NCI-H1694 treated with DMSO at 0.1 percent for 48 hours (cell line): ENCODE data around the gene C5orf22.
"Not testable (repeated sequence)": the region's sequence is repeated elsewhere in the genome, so short reads cannot be mapped to it uniquely, and the experiment has no call there.

Experiments
- DNase-seq: peaks from one replicate; lab custom pipeline; 2025; lab: John Stamatoyannopoulos, UW

C5orf22 gene

DNA sequence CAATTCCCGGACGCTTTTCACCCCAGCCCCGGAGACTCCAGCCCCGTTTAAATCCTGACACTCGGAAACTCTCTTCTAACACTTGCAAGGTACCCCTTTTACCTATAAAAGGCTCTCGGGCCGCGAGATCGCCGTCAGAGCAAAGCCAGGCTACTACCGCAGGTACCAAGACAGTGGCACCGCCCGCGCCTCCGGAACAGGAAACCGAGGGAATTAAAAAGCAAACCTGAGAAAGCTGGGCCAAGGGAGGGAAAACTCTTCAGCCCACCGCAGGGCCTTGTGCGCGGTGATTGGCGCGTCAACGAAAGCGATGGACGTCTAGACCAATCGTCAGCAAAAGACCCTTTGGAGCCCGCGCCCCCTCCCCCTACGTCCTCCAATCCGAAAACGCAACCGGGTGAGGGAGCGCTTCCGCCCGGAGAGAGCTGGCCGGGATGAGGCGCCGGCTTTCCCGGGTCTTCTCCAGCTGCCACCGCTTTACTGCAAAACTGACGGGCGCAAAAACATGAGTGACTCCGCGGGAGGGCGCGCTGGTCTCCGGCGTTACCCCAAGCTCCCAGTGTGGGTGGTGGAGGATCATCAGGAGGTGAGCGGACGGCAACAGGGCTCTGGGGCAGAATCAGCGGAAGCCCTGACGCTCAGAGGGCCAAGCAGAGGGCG, at the start of gene C5orf22, which contains the start of gene DROSHA:
C5orf22 (plus strand) TSS at position 414 of the 660 bp plus-strand sequence; CDS start at position 506, 92 bp downstream.
DROSHA (minus strand) TSS at position 206 of the 660 bp plus-strand sequence. CDS start 3,034 bp downstream, outside the sequence.
- peak; percentile 98 for DNase-seq

DNA sequence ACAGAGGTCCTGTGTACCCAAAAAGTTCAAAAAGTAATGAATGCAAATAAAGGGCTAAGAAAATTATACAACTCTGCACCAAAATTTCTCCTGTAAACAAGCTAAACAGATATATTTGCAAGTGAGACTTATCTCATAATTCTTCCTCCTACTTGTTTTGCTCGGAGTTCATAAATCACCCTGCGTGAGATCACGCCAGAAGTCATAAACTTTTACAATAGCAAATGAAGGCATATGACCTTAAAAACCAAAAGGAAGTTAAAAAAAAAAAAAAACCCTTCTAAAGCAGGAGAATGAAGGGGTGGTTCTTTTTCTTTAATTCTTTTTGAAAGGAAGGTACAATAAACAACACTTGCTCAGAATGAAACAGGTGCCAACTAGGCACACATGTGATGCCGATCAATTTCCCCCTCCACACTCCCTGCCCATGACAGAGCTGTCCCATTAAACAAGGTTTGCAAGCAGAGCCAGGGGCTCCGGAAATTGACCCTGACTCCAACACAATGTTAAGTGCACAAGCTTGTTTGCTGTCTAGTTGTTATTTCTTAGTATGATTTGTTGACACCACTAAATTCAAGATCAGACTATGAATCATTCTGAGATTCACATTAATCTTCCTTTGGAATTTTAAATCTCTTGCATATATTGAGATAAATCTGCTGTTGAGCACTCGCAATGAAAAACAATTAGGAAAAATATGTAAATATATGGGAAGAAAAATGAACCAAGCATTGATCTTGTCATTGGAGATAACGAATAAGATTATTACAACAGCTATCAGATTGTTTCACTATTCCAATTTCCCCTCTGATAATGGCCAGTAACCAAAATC, 46.5 kb upstream of the C5orf22 start:
- DNase-seq = no peak

DNA sequence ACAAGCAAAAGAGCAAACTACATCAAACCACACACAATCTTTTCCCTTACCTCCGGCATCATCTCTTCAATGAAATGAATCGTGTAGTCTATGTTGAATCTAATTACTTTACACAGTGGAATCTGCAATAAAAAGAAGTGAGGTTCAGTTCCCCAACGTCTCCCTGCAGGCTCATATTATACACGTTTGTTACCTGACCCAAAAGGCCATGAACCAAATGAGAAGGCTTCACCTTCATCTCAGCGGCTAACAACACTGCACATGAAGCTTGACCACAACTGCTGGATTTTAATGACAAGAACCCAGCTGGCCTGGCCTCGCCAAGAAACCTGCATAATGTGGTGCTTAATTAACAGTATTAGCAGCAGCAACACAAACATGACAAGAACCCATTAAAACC, 45.7 kb upstream of the C5orf22 start:
- DNase-seq = no peak

DNA sequence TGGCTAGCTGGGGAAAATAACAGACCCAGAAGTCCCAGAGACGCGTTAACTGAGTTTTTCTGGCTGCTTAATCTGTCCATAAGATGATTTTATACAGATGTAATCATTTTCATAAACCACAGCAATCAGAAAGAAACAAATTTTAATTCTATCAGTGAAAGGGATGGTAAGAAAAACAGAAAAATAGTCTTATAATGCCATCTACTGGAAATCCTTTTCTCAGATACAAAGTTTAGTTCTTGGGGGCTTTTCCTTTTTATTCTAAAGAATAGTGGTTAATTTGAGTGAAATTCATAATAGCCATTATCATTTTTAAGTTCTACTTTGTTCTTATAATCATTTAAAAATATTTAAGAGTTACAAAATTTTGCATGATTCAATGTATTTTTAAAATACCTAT, 44.6 kb upstream of the C5orf22 start:
- DNase-seq = no peak

DNA sequence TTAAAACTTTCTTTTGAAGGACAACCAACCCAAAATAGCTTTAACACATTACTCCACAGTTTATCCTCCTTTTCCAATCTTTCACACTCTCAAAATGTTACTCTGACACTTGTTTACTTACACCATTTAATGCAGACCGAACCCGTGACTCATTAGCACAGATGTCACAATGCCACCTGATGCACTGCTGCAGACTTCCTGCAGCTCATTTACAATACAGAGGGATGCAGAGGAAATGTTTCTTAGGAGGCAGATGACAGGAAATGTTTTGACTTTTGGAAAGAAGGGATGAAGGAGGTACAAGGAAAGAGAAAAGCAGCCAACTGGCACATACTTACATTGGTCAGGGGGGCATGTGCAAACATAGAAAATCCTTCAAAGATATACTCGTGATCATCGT, 39.2 kb upstream of the C5orf22 start:
- DNase-seq = peak; percentile 47

DNA sequence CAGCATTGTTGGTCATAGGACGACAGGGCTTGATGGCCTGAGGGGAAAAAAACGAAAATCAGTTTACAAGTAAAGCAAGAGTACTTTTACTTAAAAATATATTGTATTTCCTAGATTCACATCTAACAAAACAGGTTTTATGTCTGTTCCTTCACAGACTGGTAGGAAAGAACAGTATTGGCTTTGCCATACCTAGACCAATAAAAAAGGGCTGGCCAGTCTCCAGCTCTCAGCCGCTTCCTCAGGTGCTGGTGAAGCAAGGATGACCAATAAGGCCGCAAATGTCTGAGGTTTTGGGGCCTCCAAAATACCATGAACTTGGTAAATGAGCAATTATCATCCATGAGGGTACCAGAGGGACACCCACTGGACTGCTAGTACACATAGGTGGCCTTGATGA, 36.8 kb upstream of the C5orf22 start:
- DNase-seq = no peak

DNA sequence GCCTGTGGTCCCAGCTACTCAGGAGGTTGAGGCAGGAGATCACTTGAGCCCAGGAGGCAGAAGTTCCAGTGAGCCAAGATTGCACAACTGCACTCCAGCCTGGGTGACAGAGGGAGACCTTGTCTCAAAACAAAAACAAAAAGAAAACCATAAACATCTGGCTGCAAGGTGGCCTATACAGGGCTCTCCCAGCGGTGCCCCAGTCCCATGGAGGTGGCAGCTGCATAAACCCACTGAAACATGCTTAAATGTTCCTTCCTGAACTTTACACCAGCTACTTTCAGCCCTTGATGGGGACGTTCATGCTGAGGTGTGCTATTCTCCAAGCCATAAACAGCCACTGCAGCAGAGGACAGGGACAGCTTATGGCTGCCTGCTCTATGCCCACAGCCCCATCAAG, 35.8 kb upstream of the C5orf22 start:
- DNase-seq = no peak

DNA sequence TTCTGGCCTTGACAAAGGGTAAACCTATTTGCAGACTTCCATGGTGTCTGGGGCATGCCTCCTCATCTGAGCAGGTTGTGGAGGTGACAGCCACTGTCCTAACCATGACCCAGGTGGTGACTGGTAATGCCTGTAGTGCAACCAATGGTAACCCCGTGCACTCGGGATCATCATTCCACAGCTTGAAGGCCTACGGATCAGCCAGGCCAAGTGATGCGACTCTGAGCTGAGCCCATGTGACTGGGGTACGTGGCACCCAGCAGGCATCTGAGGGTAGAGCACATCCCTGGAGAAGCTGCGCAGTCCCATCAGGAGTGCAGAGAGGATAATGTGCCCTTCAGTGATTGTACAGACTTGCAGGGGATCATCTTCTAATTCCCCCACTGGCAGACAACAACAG, 35.2 kb upstream of the C5orf22 start:
- no peak for DNase-seq

DNA sequence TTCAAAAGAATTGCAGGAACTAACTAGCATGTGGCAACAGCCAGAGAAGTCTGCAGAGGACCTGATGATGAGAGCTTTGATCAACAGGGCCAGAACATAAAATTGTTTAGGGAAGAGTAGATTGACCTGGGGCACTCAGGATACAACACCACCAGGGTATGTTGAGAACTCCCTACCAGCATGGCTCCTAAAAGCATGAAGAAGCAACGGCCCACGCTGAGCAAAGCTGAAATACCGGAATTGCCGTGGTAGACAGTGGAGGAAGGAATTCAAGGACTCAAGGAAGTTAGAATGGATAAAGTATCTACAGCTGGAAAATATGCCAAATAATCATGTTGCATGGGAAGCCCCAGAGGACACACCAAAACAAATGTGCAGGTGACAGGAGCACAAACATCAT, 31.8 kb upstream of the C5orf22 start:
- no peak for DNase-seq

DNA sequence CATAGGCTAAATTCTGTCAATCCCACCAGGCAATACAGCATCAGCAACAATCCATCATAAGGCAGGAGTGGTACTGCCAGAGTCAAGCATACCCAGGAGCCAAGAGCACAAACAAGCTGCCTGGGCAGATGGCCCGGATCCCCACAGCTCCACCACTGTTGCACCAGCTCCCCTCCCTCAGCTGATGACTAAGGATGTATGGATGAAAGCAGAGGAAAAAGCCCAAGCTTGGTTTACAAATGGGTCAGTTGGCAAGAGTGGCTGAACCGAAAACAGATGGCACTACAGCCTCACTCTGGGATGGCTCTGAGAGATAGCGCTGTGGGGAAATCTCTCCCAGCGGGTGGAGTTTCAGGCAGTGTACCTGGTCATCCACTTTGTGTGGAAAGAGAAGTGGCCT, 29.6 kb upstream of the C5orf22 start:
- DNase-seq = peak; percentile 94

DNA sequence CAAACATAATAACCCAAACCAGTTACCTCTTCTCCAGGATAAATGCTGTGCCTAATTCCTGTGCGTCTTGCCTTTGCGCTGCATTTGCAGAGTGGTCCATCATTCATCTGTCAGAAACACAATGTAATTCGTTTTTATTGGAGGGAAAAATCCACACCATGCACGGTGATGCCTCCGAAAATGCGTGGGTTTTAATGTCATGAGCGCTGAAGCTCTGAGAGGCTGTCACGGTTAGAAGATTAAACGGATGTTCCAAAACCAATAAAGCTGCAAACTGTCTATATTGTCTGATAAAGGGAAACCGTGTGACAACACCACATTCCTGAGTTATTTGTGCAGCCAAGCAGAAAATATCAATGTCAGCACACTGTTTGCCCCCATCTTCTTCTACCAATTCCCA, 27.6 kb upstream of the C5orf22 start:
- DNase-seq = no peak

DNA sequence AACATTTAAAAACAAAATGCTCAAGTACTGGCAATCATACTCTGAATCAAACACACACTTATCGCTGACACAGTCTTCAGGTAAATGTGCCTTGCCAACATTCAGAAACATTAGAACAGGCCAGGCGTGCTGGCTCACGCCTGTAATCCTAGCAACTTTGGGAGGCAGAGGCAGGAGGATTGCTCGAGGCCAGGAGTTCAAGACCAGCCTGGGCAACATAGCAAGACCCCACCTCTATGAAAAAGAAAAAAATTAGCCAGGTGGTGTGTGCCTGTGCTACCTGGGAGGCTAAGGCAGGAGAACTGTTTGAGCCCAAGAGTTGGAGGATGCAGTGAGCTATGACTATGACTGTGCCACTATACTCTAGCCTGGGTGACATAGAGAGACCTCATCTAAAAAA, 20.8 kb upstream of the C5orf22 start:
- no peak for DNase-seq

DNA sequence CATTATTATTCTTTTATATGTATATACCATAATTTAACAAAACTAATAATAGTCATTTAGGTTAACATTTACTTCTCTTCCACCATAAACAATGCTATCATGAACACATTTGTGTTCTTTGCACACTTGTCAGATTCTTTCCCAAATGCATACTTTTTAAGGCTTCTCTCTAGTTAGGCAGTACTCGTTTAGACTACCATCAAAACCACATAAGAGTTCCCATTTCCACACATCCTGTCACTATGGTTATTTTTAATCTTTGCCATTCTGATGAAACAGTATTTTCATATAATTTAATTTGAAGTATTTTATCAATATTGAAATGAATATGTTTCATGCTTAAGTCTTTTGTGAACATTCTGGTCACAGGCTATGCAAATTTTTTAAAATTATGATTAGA, 15.3 kb upstream of the C5orf22 start:
- DNase-seq = no peak

DNA sequence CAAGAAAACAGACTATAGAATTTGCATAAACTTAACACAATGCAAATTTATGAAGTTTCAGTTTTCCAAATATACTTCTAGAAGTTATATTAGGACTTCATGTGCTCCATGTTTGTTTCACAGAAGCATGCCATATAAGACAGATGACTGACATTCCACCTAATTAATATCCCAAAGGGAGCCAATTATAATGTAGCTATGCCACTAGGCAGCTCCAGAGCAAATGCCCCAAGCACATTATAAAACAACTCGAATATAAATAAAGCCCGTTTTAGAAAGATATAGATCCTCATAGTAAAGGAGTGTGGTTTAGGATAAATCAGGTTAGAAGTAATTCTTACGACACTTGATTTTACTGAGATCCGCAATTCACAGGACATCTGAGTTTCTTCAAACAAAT, 9.1 kb upstream of the C5orf22 start:
- DNase-seq = no peak

DNA sequence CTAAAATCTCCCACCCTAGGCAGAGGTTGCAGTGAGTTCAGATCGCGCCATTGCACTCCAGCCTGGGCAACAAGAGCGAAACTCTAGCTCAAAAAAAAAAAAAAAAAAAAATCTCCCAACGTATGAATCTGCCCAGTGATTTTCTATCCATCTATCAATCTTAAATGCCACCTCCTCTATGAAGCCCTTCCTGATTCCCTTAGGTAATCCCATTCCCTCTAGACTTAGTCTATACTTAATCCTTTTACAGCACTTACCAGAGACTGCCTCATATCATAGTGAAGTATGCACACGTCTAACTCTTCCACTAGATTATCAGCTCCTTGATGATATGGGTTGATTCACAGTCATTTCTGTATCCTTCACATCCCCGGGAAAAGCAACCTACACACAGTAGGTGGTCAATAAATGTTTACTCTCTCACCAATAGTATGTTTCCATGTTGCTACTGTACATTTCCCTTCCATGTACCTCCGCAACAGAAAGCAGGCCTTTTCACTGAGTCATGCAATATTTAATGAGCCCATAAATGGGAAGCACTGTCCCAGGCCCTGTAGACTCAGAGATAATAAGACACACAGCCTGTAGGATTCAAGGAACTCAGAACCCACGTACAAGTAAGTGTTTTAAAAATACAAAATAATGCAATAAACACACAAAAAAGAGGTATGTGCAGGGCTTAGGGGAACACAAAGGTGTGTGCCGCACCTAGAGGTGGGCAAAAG, 1.4 kb upstream of the C5orf22 start:
- no peak for DNase-seq

DNA sequence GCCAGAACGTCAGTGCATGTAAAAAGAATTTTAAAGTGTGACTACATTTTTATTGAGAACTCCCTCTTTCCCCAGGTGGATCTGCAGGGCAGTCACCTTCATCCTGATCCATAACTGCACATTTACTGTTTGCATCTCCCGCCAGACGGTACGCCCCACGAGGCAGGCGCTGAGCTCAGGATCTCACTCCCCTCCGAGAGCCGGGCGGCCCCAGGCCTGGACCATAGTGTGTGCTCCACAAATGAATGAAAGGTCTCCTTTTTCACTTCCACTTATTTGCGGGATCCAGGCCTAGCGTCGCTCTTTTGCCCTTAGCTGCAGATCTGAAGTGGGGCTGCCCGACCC, 586 bp upstream of the C5orf22 start:
- peak; percentile 19 for DNase-seq

DNA sequence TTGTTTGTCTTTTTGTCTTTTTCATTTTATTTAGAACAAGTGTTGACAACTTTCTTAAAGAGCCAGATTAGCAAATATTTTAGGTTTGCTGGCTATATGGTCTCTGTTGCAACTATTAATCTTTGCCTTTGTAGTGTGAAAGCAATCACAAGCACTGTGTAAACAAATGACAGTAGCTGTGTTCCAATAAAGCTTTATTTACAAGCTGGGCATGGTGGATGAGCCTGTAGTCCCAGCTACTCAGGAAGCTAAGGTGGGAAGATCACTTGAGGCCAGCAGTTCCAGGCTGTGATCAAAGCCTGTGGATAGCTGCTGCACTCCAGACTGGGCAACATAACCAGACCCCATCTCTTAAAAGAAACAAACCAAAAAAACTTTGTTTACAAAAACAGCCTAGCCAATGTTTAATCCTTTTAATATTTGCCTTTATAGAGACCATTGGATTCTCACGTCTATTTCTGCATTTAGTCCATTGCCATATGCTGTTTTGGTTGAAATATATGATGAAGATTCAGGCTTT, 2.5 kb downstream of the C5orf22 start:
- DNase-seq = no peak

DNA sequence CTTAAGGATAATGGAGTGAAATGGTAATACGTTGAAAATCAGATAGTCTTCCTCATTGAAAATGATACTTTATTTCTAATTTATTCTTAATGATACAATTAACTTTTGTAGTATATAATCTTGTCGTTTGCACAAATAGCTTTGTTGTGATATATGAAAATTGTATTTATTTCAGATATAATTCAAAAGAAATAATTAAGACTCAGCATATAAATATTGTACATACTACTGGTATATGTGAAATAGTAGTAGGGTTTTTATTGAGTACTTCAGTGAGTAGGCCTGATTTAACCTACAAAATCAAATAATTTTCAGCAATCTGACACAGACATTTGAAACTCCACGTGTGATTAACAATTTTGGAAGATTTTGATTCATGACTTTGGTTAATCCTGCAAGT, 4.8 kb downstream of the C5orf22 start:
- DNase-seq = no peak

DNA sequence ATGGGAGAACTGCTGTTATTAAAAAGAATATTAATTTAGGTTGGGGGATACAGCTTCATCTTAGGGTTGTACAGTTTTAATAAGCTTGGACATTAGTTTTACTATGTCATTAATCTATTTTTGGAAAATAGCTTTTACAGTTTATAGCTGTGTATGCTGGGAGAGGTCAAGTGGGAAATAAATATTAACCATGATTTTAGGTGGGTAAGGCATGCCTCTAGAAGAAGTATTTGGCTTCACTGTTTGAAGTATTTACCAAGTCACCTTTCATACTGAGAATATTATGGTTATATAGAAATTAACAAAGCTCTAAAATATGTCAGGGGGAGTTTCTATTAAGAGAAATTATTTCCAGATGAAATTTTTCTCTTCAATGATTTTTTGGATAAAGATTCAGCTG, 5.2 kb downstream of the C5orf22 start:
- DNase-seq = no peak

DNA sequence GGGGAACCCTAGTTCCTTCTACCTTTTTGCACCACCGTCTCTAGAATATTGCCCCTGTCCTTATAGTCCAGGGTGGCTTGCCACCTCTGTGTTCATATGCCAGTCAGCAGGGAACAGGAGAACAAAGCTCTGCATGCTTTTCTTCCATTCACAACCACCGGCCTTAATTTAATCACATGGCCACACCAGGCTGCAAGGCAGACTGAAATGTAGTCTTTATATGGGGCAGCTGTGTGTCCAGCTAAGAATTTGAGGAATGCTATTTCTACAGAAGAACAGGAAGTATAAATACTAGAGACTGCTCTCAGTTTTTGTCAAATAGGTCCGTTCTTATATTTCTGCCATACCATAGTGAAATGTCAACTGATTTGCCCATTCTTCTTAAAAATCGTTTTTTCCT, 5.8 kb downstream of the C5orf22 start:
- no peak for DNase-seq

DNA sequence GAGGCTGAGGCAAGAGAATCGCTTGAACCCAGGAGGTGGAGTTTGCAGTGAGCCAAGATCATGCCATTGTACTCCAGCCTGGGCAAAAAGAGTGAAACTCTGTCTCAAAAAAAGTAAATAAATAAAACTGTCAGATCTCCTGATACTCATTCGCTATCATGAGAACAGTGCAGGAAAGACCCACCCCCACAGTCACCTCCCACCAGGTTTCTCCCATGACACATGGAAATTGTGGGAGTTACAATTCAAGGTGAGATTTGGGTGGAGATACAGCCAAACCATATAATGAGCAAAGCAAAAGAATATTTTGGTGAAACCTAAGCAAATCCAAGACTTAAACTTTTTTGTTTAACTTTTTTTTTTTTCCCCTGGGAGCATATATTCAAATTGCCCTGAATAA, 17.0 kb downstream of the C5orf22 start:
- not testable (repeated sequence) for DNase-seq

DNA sequence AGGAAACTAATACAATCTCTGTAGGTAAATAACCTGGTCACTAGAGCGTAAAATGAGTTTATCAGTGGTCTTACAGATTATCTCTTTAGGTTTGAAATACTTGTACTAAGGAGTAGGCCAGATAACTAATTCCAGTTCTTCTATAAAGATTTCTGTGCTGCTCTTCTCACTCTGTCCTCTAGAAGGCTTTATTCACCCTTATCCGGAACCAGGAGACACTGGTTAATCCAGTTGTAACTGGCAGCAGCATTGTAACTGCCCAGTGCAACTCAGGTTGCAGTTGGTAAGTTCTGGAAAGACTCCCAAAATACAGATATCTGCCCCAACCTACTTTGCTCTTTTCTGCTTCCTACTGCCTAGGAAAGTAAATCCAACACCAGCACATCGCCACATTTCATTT, 19.8 kb downstream of the C5orf22 start:
- no peak for DNase-seq

DNA sequence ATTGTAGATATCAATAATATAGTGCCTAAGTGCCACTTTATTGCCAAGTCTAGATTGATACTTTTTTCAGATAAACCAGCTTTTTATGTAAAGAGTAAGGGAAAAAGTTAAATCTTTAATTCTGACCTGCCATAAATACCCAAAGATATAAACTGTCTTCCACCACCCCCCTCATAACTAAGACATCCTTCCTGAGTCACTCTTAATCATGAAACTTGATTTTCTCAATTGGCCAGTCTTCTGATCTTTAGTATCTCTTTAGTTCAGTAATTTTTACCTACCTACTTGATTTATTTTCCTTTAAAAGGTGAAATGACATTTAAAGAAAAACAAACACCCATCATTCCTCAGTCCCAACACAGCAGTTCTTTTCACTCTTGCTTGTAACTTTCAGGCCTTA, 21.8 kb downstream of the C5orf22 start:
- no peak for DNase-seq
